GM12878 (cell line): ENCODE data around the gene MAP3K10. TPM values are rescaled to one million over a fixed set of nuclear protein-coding genes. Genes with fewer than 3 reads are reported as not detected.

Experiments used
- ASH2L ChIP-seq: fragments of 300-600, 200-600 bp; sonication (generic); IDR thresholded peaks from 2 replicates; pipeline ENCODE4 v1.6.1; 2017; ENCODE audit warnings: low read depth, mild to moderate bottlenecking, borderline replicate concordance
- ATF7 ChIP-seq: fragments of 450-650 bp; IDR thresholded peaks from 2 replicates; pipeline ENCODE4 v1.6.1; 2016; ENCODE audit warnings: low read depth, mild to moderate bottlenecking
- BHLHE40 ChIP-seq, 2 experiments: fragments of 450-650 bp in 1 of 2; IDR thresholded peaks; 2 replicates each; pipeline ENCODE4 v1.6.1; 2011 to 2017; ENCODE audit warnings: low read depth in 2 of 2, borderline replicate concordance in 1 of 2, improper control_type of control experiment in 1 of 2, low read length in 1 of 2, mild to moderate bottlenecking in 1 of 2
- CBX5 ChIP-seq: sonication (generic); IDR thresholded peaks from 2 replicates; pipeline ENCODE4 v1.6.1; 2016; ENCODE audit warnings: low read depth, moderate library complexity, mild to moderate bottlenecking, inconsistent platforms
- EGR1 ChIP-seq, 2 experiments: IDR thresholded peaks; 1 replicate in 1 of 2; 2 replicates in 1 of 2; pipeline ENCODE4 v1.6.1; 2011 to 2012; ENCODE audit warnings: low read depth in 2 of 2, low read length in 2 of 2, borderline replicate concordance in 1 of 2, mild to moderate bottlenecking in 1 of 2, moderate library complexity in 1 of 2
- ETV6 ChIP-seq, 2 experiments: fragments of 450-650 bp in 1 of 2; IDR thresholded peaks in 1 of 2; conservative IDR thresholded peaks in 1 of 2; 2 replicates each; pipeline ENCODE4 v1.6.1; 2014; ENCODE audit warnings: antibody characterized with exemption in 1 of 2, borderline replicate concordance in 1 of 2, low read depth in 1 of 2, mild to moderate bottlenecking in 1 of 2, moderate library complexity in 1 of 2
- EZH2 ChIP-seq: IDR thresholded peaks from 2 replicates; pipeline ENCODE4 v1.6.1; 2012; ENCODE audit warnings: low read depth, mild to moderate bottlenecking, control low read depth, inconsistent platforms, low read length, borderline replicate concordance; ENCODE audit not compliant: control insufficient read depth
- GATAD2B ChIP-seq: fragments of 450-650 bp; conservative IDR thresholded peaks from 2 replicates; pipeline ENCODE4 v1.6.1; 2017; ENCODE audit warnings: low read depth, mild to moderate bottlenecking, moderate library complexity
- KDM1A ChIP-seq: fragments of 200-600 bp; sonication (generic); IDR thresholded peaks from 2 replicates; pipeline ENCODE4 v1.6.1; 2016; ENCODE audit warnings: borderline replicate concordance
- MAX ChIP-seq: IDR thresholded peaks from 2 replicates; pipeline ENCODE4 v1.6.1; 2012; ENCODE audit warnings: low read depth, low read length, improper control_type of control experiment
- MLLT1 ChIP-seq: fragments of 450-650 bp; IDR thresholded peaks from 2 replicates; pipeline ENCODE4 v1.6.1; 2016; ENCODE audit warnings: mild to moderate bottlenecking
- NFXL1 ChIP-seq: fragments of 450-650 bp; IDR thresholded peaks from 2 replicates; pipeline ENCODE4 v1.6.1; 2017; ENCODE audit warnings: antibody characterized with exemption, mild to moderate bottlenecking, borderline replicate concordance
- NFYA ChIP-seq: IDR thresholded peaks from 2 replicates; pipeline ENCODE4 v1.6.1; 2011; ENCODE audit warnings: low read depth, mild to moderate bottlenecking, low read length, improper control_type of control experiment, borderline replicate concordance
- POU2F2 ChIP-seq: IDR thresholded peaks from 3 replicates; pipeline ENCODE4 v1.6.1; 2011; ENCODE audit warnings: low read depth, mild to moderate bottlenecking, low read length, borderline replicate concordance
- RAD51 ChIP-seq: fragments of 450-650 bp; IDR thresholded peaks from 2 replicates; pipeline ENCODE4 v1.6.1; 2016; ENCODE audit warnings: moderate library complexity, mild to moderate bottlenecking, inconsistent platforms
- SIN3A ChIP-seq: IDR thresholded peaks from 2 replicates; pipeline ENCODE4 v1.6.1; 2012; ENCODE audit warnings: low read depth, low read length, improper control_type of control experiment
- SMC3 ChIP-seq: IDR thresholded peaks from 2 replicates; pipeline ENCODE4 v1.6.1; 2011; ENCODE audit warnings: low read length, improper control_type of control experiment, borderline replicate concordance
- SP1 ChIP-seq: IDR thresholded peaks from one replicate; pipeline ENCODE4 v1.6.1; 2011; ENCODE audit warnings: low read depth, low read length
- SREBF1 ChIP-seq: IDR thresholded peaks from 2 replicates; pipeline ENCODE4 v1.6.1; 2012; ENCODE audit warnings: mild to moderate bottlenecking, low read length
- USF1 ChIP-seq: IDR thresholded peaks from 2 replicates; pipeline ENCODE4 v1.6.1; 2011; ENCODE audit warnings: borderline replicate concordance, low read depth, mild to moderate bottlenecking, moderate library complexity, mixed read lengths, low read length; ENCODE audit not compliant: insufficient read depth; ENCODE audit errors: extremely low read length
- polyA plus RNA-seq, 11 experiments: library from polyadenylated mRNA; depleted of rRNA in 4 of 11; unstranded in 6 of 11; stranded (reverse) in 5 of 11; fragments of >200 nt; fragmentation: Nextera tagmentation in 4 of 11; fragmentation: Illumina TruSeq in 1 of 11; extraction: Ambion mirVana in 4 of 11; extraction: Trizol in 1 of 11; gene quantifications; 1 replicate in 1 of 11; 2 replicates in 10 of 11; pipeline versions ENCODE4 v1.2.1 to v1.2.3, GENCODE V29; 2011 to 2016; ENCODE audit warnings: inconsistent platforms in 2 of 11, missing spikeins in 2 of 11, low read depth in 1 of 11
- total RNA-seq, 4 experiments: library from RNA; depleted of rRNA in 3 of 4; stranded (reverse); fragments of >200 nt in 3 of 4; fragmentation: Illumina TruSeq in 1 of 4; extraction: Trizol in 1 of 4; gene quantifications; 2 replicates each; pipeline versions ENCODE4 v1.2.1 to v1.2.3, GENCODE V29; 2013 to 2021
- TF ChIP-seq, protein P1 (sequence below): fragments of 450-650 bp; conservative IDR thresholded peaks from 2 replicates; pipeline ENCODE4 v1.6.1; 2017; ENCODE audit warnings: mild to moderate bottlenecking, moderate library complexity
- TF ChIP-seq, protein P2 (sequence below), 3 experiments: IDR thresholded peaks in 2 of 3; conservative IDR thresholded peaks in 1 of 3; 2 replicates each; pipeline ENCODE4 v1.5.1; 2011; ENCODE audit warnings: low read depth in 3 of 3, low read length in 3 of 3, mild to moderate bottlenecking in 3 of 3, control low read depth in 2 of 3, moderate library complexity in 2 of 3, inconsistent platforms in 1 of 3, mixed read lengths in 1 of 3; ENCODE audit not compliant: control insufficient read depth in 2 of 3, insufficient read depth in 1 of 3; ENCODE audit errors: extremely low read depth in 1 of 3

The MAP3K10 gene
- total and polyA plus RNA-seq, 10 of the 15 experiments (the other 5 are each of a cell fraction or from before 2014, with no cell fraction given), result 0.11 to 16.6 (median 2.6) TPM

DNA sequence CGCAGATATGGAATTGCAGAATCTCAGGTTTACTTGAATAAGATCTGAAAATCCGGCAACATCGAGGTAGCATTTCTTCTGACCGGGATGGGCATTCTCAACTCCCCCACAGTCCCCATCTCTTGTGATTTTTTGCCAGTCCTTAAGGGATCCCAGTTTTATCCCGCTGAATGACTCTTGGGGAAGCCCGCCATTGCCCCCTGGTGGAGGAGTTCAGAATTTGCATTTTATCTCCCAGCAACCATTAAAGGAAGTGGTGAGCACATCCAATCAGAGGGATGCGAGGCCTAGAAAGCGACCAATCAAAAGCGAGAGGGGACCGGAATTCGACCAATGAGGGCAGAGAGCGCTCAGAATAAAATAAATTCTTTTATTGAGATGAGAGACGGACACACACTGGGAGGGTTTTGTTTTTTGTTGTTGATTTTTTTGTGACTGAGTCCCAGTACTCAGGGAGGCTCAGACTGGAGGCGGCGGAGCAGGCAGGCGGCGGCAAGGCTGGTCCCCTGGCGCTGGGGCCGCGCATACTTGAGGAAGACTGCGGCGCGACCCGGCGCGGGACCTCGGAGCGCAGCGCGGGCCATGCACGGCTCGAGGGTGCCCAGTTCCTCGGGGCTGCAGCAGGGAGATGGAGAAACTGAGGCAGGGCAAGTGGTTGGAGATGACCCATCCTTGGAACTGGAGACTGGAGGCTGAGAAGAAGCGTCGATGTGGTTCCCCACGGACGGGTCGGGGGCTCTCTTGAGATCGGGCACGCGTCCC is 30.8 kb downstream of the MAP3K10 start (continued):
- TF ChIP-seq, protein P1, sequence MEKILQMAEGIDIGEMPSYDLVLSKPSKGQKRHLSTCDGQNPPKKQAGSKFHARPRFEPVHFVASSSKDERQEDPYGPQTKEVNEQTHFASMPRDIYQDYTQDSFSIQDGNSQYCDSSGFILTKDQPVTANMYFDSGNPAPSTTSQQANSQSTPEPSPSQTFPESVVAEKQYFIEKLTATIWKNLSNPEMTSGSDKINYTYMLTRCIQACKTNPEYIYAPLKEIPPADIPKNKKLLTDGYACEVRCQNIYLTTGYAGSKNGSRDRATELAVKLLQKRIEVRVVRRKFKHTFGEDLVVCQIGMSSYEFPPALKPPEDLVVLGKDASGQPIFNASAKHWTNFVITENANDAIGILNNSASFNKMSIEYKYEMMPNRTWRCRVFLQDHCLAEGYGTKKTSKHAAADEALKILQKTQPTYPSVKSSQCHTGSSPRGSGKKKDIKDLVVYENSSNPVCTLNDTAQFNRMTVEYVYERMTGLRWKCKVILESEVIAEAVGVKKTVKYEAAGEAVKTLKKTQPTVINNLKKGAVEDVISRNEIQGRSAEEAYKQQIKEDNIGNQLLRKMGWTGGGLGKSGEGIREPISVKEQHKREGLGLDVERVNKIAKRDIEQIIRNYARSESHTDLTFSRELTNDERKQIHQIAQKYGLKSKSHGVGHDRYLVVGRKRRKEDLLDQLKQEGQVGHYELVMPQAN, result no peak
- TF ChIP-seq NFXL1 (no peak), KDM1A (no peak), SREBF1 (no peak), EGR1 (IDR thresholded peaks at IDR 0.05; ENCODE audit: borderline replicate concordance in 1 of 2, low read depth in 2 of 2, low read length in 2 of 2) (no peak), EZH2 (no peak), BHLHE40 (IDR thresholded peaks at IDR 0.05; ENCODE audit: borderline replicate concordance in 1 of 2, low read depth in 2 of 2, low read length in 1 of 2) (no peak), POU2F2 (peak; percentile 98), SIN3A (no peak), ATF7 (no peak), ASH2L (no peak), NFYA (peak; percentile 94), GATAD2B (no peak), CBX5 (no peak), USF1 (no peak), RAD51 (no peak), SP1 (peak; percentile 97), SMC3 (peak; percentile 83), ETV6 (conservative IDR thresholded peaks at IDR 0.05 in 1 of 2, IDR thresholded peaks at IDR 0.05 in 1 of 2; ENCODE audit: borderline replicate concordance in 1 of 2, low read depth in 1 of 2) (no peak), MAX (no peak), MLLT1 (no peak)
- TF ChIP-seq, protein P2, sequence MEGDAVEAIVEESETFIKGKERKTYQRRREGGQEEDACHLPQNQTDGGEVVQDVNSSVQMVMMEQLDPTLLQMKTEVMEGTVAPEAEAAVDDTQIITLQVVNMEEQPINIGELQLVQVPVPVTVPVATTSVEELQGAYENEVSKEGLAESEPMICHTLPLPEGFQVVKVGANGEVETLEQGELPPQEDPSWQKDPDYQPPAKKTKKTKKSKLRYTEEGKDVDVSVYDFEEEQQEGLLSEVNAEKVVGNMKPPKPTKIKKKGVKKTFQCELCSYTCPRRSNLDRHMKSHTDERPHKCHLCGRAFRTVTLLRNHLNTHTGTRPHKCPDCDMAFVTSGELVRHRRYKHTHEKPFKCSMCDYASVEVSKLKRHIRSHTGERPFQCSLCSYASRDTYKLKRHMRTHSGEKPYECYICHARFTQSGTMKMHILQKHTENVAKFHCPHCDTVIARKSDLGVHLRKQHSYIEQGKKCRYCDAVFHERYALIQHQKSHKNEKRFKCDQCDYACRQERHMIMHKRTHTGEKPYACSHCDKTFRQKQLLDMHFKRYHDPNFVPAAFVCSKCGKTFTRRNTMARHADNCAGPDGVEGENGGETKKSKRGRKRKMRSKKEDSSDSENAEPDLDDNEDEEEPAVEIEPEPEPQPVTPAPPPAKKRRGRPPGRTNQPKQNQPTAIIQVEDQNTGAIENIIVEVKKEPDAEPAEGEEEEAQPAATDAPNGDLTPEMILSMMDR (IDR thresholded peaks at IDR 0.05 in 2 of 3, conservative IDR thresholded peaks at IDR 0.05 in 1 of 3; ENCODE audit: control insufficient read depth in 2 of 3, extremely low read depth in 1 of 3, insufficient read depth in 1 of 3, low read depth in 3 of 3, low read length in 3 of 3), result peak; percentile 65 to 80 (median 76); a peak in 5 of 6 replicates
